ENCODE results near the gene DEDD.
A peak's percentile ranks its signal among the peaks of the same experiment; 100 is the strongest.
"Not testable (repeated sequence)": the region's sequence is repeated elsewhere in the genome, so short reads cannot be mapped to it uniquely, and the experiment has no call there.

DEDD gene

GRCh38 chr1:161117759-161118581 is 14.5 kb downstream of the DEDD start, which contains the start of the genes NIT1 and PFDN2:
NIT1 (plus strand) TSS chr1:161118105; CDS start chr1:161118177, 72 bp downstream.
PFDN2 (minus strand) TSS chr1:161118037; CDS start chr1:161118026, 11 bp downstream.
- CTCF ChIA-PET, result interaction anchor here (0.6 to 0.8 kb wide), 3 partner anchors 19 to 100 kb away, joined by 3 to 5 read pairs (median 3); no protein-coding TSS in a partner anchor
- TF ChIP-seq ARNT (IDR thresholded peaks at IDR 0.05) (no peak), NFRKB (IDR thresholded peaks at IDR 0.05) (no peak), PKNOX1 (IDR thresholded peaks at IDR 0.05) (no peak), HDGF (IDR thresholded peaks at IDR 0.05; ENCODE audit: borderline replicate concordance) (0 out of 2 replicates have a peak, but pooled peaks have one; percentile 38), FOXK2 (IDR thresholded peaks at IDR 0.05) (no peak), BHLHE40 (IDR thresholded peaks at IDR 0.05; ENCODE audit: borderline replicate concordance) (no peak), SUZ12 (IDR thresholded peaks at IDR 0.05) (no peak), CTBP1 (IDR thresholded peaks at IDR 0.05; ENCODE audit: borderline replicate concordance) (no peak), FOXA1 (IDR thresholded peaks at IDR 0.05) (no peak), L3MBTL2 (conservative IDR thresholded peaks at IDR 0.05) (0 out of 2 replicates have a peak, but pooled peaks have one; percentile 22), ELF4 (IDR thresholded peaks at IDR 0.05) (no peak), LEF1 (IDR thresholded peaks at IDR 0.05; ENCODE audit: borderline replicate concordance) (no peak), SP1 (IDR thresholded peaks at IDR 0.05) (no peak), TARDBP (IDR thresholded peaks at IDR 0.05) (no peak)

GRCh38 chr1:161115961-161116360 is 16.5 kb downstream of the DEDD start:
- POLR2A ChIA-PET; DNase-seq (ENCODE audit: extremely low spot score); CTCF ChIA-PET: not testable (repeated sequence)

More at GRCh38 chr1:161117759-161118581, 14.5 kb downstream of the DEDD start, which contains the start of the genes NIT1 and PFDN2:
- peak; percentile 96 for DNase-seq (ENCODE audit: extremely low spot score)
- POLR2A ChIA-PET, result interaction anchor here (0.6 to 1.7 kb wide), 11 partner anchors 13 to 97 kb away, joined by 3 to 13 read pairs (median 5); partner anchors contain the start of genes DEDD, F11R, KLHDC9 and PPOX

- CTCF ChIA-PET, result no interaction called here
- no peak for DNase-seq (ENCODE audit: extremely low spot score)
- TF ChIP-seq FOXM1 (IDR thresholded peaks at IDR 0.05; ENCODE audit: borderline replicate concordance), result no peak
- TF ChIP-seq ARNT (IDR thresholded peaks at IDR 0.05), result no peak
- TF ChIP-seq L3MBTL2 (conservative IDR thresholded peaks at IDR 0.05), result no peak; the same call in 1 of the 2 replicates
- TF ChIP-seq HDGF (IDR thresholded peaks at IDR 0.05; ENCODE audit: borderline replicate concordance), result no peak
- no peak for TF ChIP-seq ELF4 (IDR thresholded peaks at IDR 0.05)
- TF ChIP-seq FOXK2 (IDR thresholded peaks at IDR 0.05), result no peak
- no peak for TF ChIP-seq SUZ12 (IDR thresholded peaks at IDR 0.05)
- TF ChIP-seq LEF1 (IDR thresholded peaks at IDR 0.05; ENCODE audit: borderline replicate concordance), result no peak
- TF ChIP-seq CTBP1 (IDR thresholded peaks at IDR 0.05; ENCODE audit: borderline replicate concordance), result no peak
- no peak for TF ChIP-seq ZNF384 (IDR thresholded peaks at IDR 0.05)
- TF ChIP-seq BHLHE40 (IDR thresholded peaks at IDR 0.05; ENCODE audit: borderline replicate concordance), result no peak
- TF ChIP-seq NFRKB (IDR thresholded peaks at IDR 0.05), result no peak
- TF ChIP-seq FOXA1 (IDR thresholded peaks at IDR 0.05), result no peak
- no peak for TF ChIP-seq TARDBP (IDR thresholded peaks at IDR 0.05)
- POLR2A ChIA-PET, result interaction anchor here (0.7 kb wide), 1 partner anchor 70 kb away, joined by 3 read pairs; no protein-coding TSS in a partner anchor
These were observed 17.2 kb downstream of the DEDD start for GRCh38 chr1:161115132-161115711.

- no peak for DNase-seq (ENCODE audit: extremely low spot score)
- TF ChIP-seq LEF1 (IDR thresholded peaks at IDR 0.05; ENCODE audit: borderline replicate concordance) (no peak), TARDBP (IDR thresholded peaks at IDR 0.05) (no peak), BHLHE40 (IDR thresholded peaks at IDR 0.05; ENCODE audit: borderline replicate concordance) (no peak), ZNF384 (IDR thresholded peaks at IDR 0.05) (no peak), NFRKB (IDR thresholded peaks at IDR 0.05) (no peak), L3MBTL2 (conservative IDR thresholded peaks at IDR 0.05) (no peak), CTBP1 (IDR thresholded peaks at IDR 0.05; ENCODE audit: borderline replicate concordance) (no peak), SP1 (IDR thresholded peaks at IDR 0.05) (no peak), FOXM1 (IDR thresholded peaks at IDR 0.05; ENCODE audit: borderline replicate concordance) (no peak), FOXK2 (IDR thresholded peaks at IDR 0.05) (no peak), ELF4 (IDR thresholded peaks at IDR 0.05) (no peak), HDGF (IDR thresholded peaks at IDR 0.05; ENCODE audit: borderline replicate concordance) (no peak), ARNT (IDR thresholded peaks at IDR 0.05) (no peak), PKNOX1 (IDR thresholded peaks at IDR 0.05) (no peak), SUZ12 (IDR thresholded peaks at IDR 0.05) (no peak), FOXA1 (IDR thresholded peaks at IDR 0.05) (no peak)
- POLR2A ChIA-PET, result interaction anchor here (0.7 kb wide), 1 partner anchor 70 kb away, joined by 3 read pairs; no protein-coding TSS in a partner anchor
- CTCF ChIA-PET, result no interaction called here
These were observed 17.9 kb downstream of the DEDD start for GRCh38 chr1:161114556-161114955.

- CTCF ChIA-PET, result no interaction called here
- no peak for TF ChIP-seq SUZ12 (IDR thresholded peaks at IDR 0.05)
- TF ChIP-seq FOXK2 (IDR thresholded peaks at IDR 0.05), result no peak
- no peak for TF ChIP-seq ARNT (IDR thresholded peaks at IDR 0.05)
- no peak for TF ChIP-seq TARDBP (IDR thresholded peaks at IDR 0.05)
- no peak for TF ChIP-seq SP1 (IDR thresholded peaks at IDR 0.05)
- no peak for TF ChIP-seq FOXM1 (IDR thresholded peaks at IDR 0.05; ENCODE audit: borderline replicate concordance)
- TF ChIP-seq FOXA1 (IDR thresholded peaks at IDR 0.05), result no peak
- TF ChIP-seq CTBP1 (IDR thresholded peaks at IDR 0.05; ENCODE audit: borderline replicate concordance), result no peak
- no peak for TF ChIP-seq LEF1 (IDR thresholded peaks at IDR 0.05; ENCODE audit: borderline replicate concordance)
- no peak for TF ChIP-seq L3MBTL2 (conservative IDR thresholded peaks at IDR 0.05)
- TF ChIP-seq NFRKB (IDR thresholded peaks at IDR 0.05), result no peak
- TF ChIP-seq BHLHE40 (IDR thresholded peaks at IDR 0.05; ENCODE audit: borderline replicate concordance), result no peak
- no peak for TF ChIP-seq PKNOX1 (IDR thresholded peaks at IDR 0.05)
- no peak for TF ChIP-seq ELF4 (IDR thresholded peaks at IDR 0.05)
- POLR2A ChIA-PET, result interaction anchor here (0.6 kb wide), 1 partner anchor 19 kb away, joined by 3 read pairs; no protein-coding TSS in a partner anchor
- no peak for DNase-seq (ENCODE audit: extremely low spot score)
These were observed 18.6 kb downstream of the DEDD start for GRCh38 chr1:161113915-161114314.
